Activated naive CD4-positive, alpha-beta T cell (primary cell): ENCODE results near the gene LCE1D.

Experiments used
- DNase-seq, 4 experiments: peaks; one replicate each; lab custom pipeline; 2025; lab: John Stamatoyannopoulos, UW

The LCE1D gene, protein sequence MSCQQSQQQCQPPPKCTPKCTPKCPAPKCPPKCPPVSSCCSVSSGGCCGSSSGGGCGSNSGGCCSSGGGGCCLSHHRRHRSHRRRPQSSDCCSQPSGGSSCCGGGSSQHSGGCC

DNA sequence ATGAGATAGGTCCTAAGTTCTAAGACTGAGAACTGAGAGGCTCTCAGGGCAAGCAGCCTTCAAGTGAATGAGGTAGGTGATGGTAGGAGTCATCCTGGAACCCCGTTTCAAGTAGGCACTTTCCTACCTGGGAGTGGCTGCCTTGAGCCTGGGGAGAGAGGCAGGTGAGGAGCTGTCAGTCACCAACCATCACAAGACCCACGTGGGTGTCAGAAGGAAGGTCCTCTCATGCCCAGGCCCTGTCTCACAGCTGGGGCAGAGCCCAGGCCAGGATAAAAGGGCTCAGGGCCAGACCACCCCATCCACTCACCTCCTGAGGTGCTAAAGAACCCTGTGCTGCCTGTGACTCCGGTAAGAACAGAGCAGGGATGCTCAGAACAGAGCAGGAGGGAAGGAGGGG lies at the start of gene LCE1D:
LCE1D (plus strand) TSS at position 301 of the 400 bp plus-strand sequence. CDS start 1,074 bp downstream, outside the sequence.
- no peak for DNase-seq

DNA sequence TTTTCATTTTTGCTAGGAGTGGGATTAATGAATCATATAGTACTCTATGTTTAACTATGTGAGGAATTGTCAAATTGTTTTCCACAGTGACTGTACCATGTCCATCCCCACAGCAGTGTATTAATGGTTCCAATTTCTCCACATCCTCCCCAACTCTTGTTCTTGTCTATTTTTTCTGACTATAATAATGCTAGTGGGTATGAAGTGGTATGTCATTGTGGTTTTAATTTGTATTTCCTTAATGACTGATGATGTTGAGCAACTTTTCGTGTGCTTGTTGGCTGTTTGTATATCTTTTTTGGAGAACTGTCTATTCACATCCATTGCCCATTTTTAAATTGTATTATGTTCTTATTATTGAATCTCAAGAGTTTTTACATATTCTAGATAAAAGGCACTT lies 48.7 kb upstream of the LCE1D start:
- DNase-seq: no peak

DNA sequence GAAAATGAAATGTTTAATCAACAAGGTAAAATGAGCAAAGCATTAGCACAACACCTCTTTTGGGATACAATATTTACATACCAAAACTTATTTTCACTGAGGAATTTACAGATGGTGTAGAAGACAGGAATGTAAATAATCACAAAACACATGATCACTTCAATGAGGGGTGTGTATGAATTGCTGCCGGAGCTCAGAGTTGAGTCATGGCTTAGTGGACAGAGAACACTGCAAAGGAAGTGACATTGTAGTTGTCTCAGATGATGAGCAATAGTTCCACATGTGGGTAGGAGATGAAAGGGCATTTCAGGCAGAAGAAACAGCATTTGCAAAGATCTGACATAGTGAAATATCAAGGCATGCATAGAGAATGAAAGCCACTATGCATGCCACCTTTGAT lies 44.3 kb upstream of the LCE1D start:
- DNase-seq: no peak

DNA sequence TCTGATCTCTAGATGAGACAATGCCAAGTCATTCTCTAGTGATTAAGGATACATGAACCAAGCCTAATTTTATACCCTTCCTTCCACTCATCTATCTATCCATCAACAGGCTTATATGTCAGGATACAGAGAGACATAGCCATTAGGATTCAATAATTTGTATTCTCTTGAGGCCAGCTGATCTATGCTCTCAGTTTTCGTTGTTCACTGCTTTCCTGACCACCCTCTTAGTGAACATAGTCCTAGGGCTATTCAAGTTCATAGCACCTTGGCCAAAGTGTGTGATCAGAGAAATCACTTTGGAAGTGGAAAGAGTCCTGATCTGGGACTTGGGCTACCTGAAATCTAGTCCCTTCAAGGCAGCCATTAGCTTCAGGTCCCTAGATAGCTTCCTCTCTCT lies 42.9 kb upstream of the LCE1D start:
- no peak for DNase-seq

DNA sequence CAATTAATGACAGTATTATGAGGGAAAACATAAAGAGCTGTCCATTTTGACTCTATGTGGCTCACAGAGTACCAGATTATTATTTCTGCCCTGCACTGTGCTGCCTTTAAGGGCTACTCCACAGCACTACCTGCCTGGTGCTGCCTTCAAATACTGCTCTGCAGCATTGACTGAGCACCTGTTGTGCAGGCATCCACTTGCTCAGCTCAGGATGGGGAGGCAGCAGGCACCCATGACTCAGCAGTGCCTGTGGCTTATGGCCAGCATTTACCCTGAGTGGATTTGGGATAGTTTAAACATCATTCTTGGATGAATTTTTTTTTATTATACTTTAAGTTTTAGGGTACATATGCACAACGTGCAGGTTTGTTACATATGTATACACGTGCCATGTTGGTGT lies 39.6 kb upstream of the LCE1D start:
- DNase-seq: no peak

DNA sequence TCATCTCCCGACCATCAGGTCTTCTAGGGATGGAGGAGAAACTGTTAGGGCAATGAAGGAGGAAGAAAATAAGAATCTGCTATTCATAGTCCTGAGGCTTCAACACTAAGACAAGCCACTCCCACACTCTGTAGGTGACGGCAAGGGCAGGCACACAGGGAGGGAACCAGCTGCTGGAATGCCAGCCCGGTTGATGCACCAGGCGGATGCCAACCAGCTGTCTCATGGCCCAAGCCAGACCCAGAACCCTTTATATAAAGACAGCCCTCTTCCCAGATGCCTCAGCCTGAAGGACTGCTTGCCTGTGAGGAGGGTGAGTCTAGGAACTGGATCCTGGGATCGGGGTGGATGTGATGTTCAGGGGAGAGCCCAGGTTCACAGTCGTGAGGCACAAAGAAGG lies 38.8 kb upstream of the LCE1D start, which contains the start of gene KPRP:
KPRP (plus strand) TSS at position 279 of the 400 bp plus-strand sequence. CDS start 1,564 bp downstream, outside the sequence.
- no peak for DNase-seq

DNA sequence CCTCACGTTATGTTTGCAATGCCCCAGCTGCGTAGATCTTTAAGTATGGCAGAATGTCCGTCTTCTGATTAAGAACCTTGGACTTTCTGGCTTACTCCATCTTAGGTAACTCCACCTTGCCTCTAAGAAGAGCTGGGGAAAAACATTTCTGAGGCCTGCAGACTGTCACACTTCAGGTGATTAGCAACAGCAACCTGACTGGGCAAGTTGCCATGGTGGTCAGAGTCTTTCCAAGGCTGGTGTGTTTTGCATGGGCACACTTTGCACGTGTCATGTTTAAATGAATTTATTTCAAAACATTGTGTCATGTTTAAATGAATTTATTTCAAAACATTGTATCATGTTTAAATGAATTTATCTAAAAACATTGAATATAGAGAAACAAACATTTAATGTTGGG lies 37.9 kb upstream of the LCE1D start:
- no peak for DNase-seq

DNA sequence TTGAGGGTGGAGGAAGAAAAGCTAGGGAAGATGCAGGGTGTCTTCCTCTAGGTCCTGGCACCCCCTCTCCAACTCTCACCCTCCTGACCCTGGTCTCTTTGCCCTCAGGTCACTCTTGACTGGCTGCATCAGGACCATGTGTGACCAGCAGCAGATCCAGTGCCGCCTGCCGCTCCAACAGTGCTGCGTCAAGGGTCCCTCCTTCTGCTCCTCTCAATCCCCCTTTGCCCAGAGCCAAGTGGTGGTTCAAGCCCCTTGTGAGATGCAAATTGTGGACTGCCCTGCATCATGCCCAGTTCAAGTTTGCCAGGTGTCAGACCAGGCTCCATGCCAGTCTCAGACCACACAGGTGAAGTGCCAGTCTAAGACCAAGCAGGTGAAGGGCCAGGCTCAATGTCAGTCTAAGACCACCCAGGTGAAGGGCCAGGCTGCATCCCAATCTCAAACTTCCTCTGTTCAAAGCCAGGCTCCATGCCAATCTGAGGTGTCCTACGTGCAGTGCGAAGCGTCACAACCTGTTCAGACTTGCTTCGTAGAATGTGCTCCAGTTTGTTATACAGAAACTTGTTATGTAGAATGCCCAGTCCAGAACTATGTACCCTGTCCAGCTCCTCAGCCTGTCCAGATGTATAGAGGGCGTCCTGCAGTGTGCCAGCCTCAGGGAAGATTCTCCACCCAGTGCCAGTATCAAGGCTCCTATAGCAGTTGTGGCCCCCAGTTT lies 36.9 kb upstream of the LCE1D start:
- DNase-seq: no peak

DNA sequence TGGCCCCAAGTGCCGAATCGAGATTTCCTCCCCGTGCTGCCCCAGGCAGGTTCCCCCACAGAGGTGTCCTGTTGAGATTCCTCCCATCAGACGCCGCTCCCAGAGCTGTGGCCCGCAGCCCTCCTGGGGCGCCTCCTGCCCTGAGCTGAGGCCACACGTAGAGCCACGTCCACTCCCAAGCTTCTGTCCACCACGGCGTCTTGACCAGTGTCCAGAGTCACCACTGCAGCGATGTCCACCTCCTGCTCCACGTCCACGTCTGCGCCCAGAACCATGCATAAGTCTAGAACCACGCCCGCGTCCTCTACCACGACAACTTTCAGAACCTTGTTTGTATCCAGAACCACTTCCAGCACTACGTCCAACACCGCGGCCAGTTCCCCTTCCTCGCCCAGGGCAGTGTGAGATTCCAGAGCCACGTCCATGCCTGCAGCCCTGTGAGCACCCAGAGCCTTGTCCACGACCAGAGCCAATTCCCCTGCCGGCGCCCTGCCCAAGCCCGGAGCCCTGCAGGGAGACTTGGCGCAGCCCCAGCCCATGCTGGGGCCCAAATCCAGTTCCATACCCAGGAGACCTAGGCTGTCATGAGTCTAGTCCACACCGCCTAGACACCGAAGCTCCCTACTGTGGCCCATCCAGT lies 35.9 kb upstream of the LCE1D start:
- DNase-seq: no peak

DNA sequence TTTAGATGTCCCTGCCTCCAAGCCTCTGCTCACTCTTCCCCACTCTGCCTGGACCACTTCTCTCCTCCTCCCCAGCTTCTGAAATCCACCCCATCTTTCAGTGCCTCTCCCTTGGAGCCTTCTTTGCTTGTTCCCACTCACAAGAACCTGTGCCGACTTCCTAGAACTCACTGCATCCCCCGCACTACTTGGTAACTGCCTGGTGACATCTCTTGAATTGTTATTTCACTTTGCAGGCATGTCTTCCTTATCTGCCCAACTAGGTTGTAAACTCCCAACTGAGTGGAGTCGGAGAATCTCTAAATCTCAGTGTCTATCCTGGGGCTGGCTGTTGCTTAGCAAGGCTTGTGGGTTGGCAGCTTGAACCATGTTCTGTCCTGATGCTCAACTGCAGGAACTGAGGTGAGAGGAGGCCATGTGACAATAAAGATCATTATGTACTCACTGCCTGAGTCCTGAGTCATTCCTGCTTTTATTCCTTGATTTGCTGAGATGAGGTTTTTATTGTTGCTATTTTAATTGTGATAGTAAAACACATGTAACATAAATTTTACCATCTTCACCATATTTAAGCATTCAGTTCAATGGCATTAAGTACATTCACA lies 34.8 kb upstream of the LCE1D start:
- DNase-seq: no peak

DNA sequence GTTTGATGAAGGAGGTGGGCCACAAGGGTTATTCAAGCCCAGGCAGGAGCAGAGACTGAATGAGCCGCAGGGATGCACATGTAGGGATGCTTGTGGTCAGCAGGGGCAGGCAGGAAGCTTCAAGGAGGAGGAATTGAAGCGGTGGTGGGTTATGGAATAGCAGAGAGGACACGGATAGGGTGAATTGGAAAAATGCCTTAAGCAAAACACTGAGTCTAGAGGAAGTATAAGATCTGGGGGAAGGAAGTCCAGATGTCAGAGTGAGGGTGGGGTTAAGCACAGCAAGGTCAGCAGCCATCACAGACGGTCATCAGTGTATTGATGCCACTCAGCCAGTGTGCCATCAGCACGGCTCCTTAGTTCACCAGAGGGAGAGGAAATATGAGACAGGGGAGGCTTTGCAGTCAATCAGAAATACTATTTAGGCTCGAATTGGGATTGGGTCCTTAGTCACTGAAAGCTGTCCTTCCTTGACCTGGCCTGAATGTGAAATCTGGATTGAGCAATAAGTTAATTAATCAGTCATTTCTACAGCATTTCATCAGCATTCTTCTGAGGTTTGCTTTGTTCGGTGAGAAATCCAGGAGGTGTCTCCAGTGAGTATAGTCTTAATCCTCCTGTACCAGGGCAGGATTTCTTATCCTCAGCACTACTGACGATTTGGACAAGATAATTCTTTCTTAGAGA lies 27.5 kb upstream of the LCE1D start:
- no peak for DNase-seq

DNA sequence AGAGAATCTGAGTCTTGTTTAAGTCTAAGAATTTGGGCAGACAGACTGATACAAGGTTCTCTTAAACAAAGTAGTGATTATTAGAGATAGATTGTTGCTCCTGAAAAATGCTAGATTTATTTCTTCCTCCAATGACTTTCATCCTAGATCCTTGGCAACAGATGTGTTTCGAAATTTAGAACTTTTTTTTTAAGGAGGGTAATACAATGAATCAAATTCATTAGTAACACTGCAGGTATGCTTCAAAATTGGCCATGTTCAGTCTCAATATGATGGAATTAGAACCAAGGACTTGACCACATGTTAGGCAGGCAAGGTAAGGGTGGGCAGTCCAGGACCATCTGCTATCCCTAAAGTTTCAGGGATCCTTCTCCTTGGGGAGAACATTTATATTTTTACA lies 26.1 kb upstream of the LCE1D start:
- no peak for DNase-seq

DNA sequence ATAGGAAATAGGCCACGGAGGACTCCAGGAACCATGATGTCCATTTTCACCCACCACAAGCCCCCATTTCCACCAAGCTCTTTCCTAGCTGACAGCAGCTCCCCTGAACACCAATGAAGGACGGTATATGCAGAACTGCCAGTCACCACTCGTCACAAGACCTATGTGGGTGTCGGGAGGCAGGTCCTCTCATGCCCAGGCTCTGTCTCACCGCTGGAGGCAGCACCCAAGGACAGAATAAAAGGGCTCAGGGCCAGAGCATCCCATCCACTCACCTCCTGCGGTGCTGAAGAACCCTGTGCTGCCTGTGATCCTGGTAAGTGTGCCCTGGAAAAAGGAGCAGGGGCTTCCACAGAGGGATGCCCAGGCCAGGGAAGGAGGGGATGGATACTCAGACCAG lies 21.6 kb upstream of the LCE1D start, which contains the start of gene LCE1F:
LCE1F (plus strand) TSS at position 266 of the 400 bp plus-strand sequence. CDS start 1,232 bp downstream, outside the sequence.
- no peak for DNase-seq

DNA sequence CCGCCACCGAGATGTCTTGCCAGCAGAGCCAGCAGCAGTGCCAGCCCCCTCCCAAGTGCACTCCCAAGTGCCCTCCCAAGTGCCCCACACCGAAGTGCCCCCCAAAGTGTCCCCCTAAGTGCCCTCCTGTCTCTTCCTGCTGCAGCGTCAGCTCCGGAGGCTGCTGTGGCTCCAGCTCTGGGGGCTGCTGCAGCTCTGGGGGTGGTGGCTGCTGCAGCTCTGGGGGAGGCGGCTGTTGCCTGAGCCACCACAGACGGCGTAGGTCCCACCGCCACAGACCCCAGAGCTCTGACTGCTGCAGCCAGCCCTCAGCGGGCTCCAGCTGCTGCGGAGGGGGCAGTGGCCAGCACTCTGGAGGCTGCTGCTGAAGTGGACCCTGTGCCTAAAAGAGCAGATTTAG lies 20.2 kb upstream of the LCE1D start:
- no peak for DNase-seq

DNA sequence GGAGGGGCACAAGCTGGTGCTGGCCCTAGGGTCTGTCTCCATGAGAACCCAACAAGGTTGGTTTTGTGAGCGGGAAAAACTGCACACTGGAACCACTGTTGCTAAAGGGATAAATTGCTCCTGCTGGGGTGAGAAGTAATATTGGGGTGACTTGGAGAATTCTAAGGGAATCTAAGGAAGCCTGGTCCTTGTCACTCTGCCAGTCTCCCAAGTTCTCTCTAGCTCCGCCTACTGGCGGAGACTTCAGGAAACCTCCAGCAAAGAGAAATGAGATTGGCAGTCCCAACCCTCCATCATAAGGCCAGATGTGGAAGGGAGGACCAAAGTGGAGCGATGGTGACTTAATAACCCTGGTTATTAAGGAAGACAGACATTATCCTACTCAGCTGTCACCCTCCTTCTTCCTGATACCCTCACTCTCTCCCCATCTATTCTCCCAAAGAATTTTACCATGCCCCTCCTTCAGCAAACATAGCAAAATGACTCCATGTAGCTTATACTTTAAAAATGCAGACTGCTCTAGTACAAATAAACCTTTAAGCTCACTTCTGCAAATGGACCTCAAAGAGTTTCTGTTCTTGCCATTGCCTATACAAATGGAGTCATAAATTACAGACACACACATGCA lies 18.9 kb upstream of the LCE1D start:
- DNase-seq: no peak

DNA sequence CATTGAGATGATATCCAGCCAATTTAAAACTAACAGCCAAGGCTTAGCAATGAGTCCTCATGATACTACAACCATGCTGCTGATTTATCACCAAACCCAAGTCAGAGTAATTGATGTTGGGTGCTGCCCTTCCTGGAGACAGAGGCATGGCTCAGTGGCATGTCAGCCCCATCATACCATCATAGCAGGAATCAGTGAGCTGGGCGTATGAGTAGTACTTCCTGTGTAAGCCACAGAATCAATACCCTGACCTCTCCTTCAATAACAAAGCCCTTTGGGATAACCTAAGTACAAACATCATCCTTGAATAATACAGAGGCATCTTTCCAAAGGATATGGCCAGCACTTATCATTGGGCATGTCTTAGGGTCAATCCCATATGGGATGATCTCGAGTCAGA lies 13.4 kb upstream of the LCE1D start:
- DNase-seq: no peak

DNA sequence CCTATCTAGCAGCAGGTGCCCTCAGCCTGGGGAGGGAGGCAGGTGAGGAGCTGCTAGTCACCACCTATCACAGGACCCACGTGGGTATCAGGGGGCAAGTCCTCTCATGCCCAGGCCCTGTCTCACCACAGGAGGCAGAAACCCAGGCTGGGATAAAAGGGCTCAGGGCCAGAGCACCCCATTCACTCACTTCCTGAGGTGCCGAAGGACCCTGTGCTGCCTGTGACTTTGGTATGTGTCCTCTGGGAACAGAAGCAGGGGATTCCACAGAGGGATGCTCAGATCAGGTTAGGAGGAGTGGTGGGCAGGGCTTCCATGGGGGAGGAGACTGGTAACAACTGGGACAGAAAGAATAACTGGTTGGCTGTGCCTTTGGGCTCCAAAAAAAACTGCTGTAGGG lies 10.4 kb upstream of the LCE1D start, which contains the start of gene LCE1E:
LCE1E (plus strand) TSS at position 181 of the 400 bp plus-strand sequence. CDS start 1,043 bp downstream, outside the sequence.
- DNase-seq: no peak

DNA sequence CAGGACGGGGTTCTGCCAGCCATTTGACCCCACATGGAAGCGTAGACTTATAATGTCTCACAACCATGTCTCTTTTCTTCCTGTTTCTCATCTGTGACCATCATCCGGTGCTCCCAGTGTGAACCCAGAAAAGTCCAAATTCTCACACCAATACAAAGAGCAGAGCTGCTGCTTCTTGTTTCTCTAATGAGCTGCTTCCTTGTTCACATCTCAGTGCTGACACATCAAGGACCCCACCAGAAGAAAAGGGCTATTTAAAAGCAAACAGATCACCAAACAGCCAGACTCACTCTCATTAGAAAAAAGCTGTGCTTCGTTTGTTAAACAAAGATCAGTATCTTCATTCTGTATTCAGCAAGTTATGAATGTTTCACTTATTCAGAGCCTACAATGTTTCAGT lies 835 bp upstream of the LCE1D start:
- no peak for DNase-seq

DNA sequence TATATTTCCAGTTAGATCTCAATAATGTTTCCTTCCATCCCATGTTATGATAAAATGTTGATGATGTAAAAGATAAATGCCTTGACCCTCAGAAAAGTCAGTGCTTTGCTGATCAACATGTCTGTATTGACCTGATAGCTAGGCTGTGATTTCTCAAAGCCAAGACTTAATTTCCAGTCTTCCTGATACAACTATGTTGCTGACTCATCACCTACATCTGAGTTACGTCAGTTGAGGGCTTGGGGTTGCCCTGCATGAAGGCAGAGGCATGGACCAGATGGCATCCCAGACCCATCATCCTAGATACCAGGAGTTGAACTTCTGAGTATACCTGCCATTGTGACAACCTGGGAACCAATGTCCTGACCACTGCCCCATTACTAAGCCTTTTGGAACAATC lies 4.8 kb downstream of the LCE1D start:
- no peak for DNase-seq

DNA sequence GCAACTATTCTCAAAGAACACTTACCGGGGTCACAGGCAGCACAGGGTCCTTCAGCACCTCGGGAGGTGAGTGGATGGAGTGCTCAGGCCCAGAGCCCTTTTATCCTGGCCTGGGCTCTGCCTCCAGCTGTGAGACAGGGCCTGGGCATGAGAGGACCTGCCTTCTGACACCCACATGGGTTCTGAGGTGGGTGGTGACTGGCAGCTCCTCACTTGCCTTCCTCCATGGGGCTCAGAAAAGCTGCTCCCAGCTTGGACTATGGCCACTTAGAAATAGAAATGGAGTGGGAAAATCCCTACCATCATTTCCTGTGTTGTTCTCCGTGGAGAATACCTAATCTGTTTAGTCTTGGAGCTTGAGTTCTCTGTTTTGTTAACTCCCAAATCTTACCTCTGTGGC lies 10.1 kb downstream of the LCE1D start, which contains the start of gene LCE1C:
LCE1C (minus strand) TSS at position 76 of the 400 bp plus-strand sequence. CDS start 1,173 bp downstream, outside the sequence.
- DNase-seq: no peak

DNA sequence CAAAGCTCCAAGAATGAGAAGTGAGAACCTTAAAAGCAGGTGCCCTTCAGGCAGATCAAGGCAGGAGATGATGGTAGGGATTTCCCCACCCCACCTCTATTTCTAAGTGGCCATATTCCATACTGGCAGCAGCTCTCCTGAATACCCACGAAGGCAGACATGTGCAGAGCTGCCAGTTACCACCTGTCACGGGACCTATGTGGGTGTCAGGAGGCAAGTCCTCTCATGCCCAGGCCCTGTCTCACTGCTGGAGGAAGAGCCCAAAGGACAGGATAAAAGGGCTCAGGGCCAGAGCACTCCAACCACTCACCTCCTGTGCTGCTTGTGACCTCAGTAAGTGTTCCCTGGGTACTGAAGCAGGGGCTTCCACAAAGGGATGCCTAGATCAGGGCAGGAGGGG lies 14.5 kb downstream of the LCE1D start:
- no peak for DNase-seq

DNA sequence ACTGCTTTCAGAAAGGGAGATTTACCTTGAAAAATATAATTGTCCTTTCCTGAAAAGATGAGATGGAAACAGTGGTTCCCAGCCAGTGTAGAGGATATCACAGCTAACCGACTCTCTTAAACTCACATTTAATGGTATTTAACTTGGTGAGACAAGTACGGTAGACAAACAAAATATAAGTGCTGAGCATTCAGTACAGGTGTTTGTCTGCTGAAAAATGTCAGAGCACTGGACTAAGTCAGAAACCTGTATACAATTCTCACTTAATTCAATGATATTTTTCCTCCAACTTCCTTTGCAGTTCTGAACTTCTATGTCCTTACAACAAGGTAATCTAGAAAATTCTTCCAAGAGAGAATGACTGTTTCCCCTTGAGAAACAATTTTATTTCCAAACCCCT lies 15.2 kb downstream of the LCE1D start, which contains the start of gene LCE1B:
LCE1B (plus strand) TSS at position 301 of the 400 bp plus-strand sequence. CDS start 476 bp downstream, outside the sequence.
- DNase-seq: no peak
